ENCODE measurements around the gene TBC1D14.
"Not testable (repeated sequence)": the region's sequence is repeated elsewhere in the genome, so short reads cannot be mapped to it uniquely, and the experiment has no call there.

The TBC1D14 gene

DNA sequence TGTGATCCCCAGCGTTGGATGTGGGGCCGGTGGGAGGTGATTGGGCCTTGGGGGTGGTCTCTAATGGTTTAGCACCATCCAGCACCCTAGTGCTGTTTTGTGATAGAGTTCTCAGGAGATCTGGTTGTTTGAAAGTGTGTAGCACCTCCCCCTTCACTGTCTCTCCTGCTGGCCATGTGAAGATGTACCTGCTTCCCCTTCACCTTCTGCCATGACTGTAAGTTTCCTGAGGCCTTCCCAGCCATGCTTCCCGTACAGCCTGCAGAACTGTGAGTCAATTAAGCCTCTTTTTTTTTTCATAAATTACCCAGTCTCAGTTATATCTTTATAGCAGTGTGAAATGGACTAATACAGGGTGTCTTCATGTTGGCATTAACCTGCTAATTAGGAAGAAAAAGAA, 19.3 kb upstream of the TBC1D14 start:
- DNase-seq (ENCODE audit: low read depth in 3 of 3): no peak

GRCh38 chr4:6890971-6891370, 18.7 kb upstream of the TBC1D14 start:
- not testable (repeated sequence) for DNase-seq (ENCODE audit: low read depth in 3 of 3)

- DNase-seq (ENCODE audit: low read depth in 3 of 3): no peak
Observed at GRCh38 chr4:6891436-6892170, 18.0 kb upstream of the TBC1D14 start.

- no peak for DNase-seq (ENCODE audit: low read depth in 3 of 3)
Observed at GRCh38 chr4:6892190-6892908, 17.3 kb upstream of the TBC1D14 start.

GRCh38 chr4:6892909-6893202, 16.8 kb upstream of the TBC1D14 start:
- DNase-seq (ENCODE audit: low read depth in 3 of 3): no peak

- DNase-seq (ENCODE audit: low read depth in 3 of 3): no peak
Observed at GRCh38 chr4:6893449-6894085, 16.1 kb upstream of the TBC1D14 start.

DNA sequence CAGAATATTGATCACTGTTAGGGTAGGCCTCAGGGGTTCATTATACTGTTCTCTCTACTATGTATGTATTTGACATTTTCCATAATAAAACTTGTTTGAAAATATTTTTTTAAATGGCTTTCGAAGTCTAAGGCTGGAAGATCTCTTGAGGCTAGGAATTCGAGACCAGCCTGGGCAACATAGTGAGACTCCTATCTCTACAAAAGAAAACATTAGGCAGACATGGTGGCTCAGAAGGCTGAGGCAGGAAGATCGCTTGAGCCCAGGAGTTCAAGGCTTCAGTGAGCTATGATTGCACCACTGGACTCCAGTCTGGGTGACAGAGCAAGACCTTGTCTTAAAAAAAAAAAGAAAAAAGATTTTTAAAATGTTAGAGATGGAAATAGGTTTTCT, 15.5 kb upstream of the TBC1D14 start:
- no peak for DNase-seq (ENCODE audit: low read depth in 3 of 3)

- DNase-seq (ENCODE audit: low read depth in 3 of 3): no peak
Observed at GRCh38 chr4:6894528-6895498, 14.8 kb upstream of the TBC1D14 start.

- no peak for DNase-seq (ENCODE audit: low read depth in 3 of 3)
Observed at GRCh38 chr4:6896035-6896434, 13.6 kb upstream of the TBC1D14 start.

- no peak for DNase-seq (ENCODE audit: low read depth in 3 of 3)
Observed at GRCh38 chr4:6898763-6899162, 10.9 kb upstream of the TBC1D14 start.

GRCh38 chr4:6900181-6900812, 9.3 kb upstream of the TBC1D14 start:
- no peak for DNase-seq (ENCODE audit: low read depth in 3 of 3)

DNA sequence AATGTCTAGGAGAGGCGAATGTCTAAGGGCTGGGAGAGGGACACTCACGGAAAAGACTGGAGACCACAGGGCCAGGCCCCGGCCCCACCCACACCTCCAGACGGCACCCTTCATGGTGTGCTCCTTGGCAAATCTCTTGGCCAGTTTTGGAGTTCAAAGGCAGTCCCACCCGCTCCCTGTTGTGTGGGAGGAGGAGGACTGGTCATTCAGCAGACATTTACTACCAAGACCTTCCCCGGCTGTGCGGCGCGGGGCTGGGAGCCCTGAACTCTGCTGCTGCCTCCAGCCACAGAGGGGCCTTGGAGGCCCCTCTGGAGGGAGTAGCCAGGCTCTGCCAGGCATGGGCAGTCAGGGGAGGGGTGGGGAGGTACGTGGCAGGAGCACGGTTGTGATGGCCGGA, 8.7 kb upstream of the TBC1D14 start:
- DNase-seq (ENCODE audit: low read depth in 3 of 3): no peak

DNA sequence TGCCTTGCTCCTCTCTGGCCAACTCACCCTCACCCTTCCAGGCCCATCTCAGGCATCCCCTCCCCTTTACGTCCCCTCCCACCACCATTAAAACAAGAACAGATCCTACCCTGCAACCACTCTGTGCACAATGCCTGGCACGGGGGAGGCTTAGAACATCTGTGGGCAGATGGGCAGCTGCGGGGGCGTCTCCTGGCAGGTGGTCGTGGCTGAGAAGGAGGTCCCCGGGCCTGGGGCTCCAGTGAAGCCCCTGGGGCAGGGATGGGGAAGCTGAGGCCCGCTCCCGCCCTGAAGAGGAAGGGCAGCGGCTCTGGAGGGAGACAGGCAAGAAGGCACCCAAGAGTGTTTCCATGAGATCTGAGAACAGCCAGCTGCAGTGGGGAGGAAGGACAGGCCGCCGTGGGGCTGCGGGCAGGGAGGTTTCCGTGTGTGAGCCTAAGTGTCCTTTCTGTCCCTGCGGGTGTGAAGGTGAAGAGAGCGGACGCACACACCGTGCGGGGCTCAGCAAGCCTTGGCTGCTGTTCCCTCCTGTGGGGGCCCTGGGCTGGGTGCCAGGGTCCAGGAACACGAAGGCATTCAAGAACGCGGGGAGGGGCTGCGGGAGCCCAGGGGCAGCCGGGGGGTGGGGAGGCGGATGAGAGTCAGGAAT, 7.8 kb upstream of the TBC1D14 start:
- no peak for DNase-seq (ENCODE audit: low read depth in 3 of 3)

DNA sequence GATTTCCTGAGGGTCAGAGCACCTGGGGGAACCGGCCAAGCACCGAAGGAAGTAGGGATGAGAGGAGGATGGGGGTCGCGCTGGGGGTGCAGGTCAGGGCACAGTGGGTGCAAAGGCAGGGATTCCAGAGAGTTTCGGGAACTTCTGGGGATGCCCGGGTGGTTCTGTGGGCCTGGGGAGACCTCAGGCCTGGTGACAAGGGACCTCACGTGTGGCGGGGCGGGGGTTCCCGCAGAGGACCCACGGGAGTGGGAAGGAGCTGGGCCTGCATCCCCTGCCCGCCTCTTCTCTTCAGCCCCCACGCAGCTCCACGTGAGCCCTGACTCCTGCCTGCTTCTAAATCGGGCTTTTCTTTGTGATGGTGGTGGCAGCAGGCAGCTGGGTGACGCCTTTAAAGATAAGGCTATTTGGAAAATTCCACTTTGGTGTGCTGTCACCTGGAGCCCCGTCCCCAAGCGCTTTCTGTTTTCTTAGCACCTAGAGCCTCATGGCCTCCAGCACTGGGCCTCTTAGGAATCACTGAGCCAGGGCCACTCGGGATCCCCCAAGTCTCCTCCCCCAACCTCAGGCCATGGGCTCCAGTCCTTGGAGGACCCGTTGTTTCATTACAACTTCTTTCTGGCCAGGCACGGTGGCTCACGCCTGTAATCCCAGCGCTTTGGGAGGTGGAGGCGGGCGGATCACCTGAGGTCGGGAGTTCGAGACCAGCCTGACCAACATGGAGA, 7.1 kb upstream of the TBC1D14 start:
- DNase-seq (ENCODE audit: low read depth in 3 of 3): no peak

GRCh38 chr4:6905516-6906445, 3.8 kb upstream of the TBC1D14 start:
- DNase-seq (ENCODE audit: low read depth in 3 of 3): no peak

DNA sequence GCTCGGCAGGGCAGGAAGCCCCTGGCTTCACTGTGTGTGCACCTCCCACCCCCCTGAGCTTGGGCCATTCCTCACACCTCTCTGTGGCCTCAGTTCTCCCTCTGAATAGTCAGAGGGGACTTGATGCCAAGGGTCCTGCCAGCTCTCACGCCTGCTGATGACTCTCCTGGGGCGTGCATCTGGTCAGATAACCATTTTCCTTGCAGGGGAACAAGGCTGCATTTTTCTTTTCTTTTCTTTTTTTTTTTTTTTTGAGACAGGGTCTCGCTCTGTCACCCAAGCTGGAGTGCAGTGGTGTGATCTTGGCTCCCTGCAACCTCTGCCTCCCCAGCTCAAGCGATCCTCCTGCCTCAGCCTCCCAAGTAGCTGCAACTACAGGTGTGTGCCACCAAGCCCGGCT, 3.1 kb upstream of the TBC1D14 start:
- not testable (repeated sequence) for DNase-seq (ENCODE audit: low read depth in 3 of 3)

DNA sequence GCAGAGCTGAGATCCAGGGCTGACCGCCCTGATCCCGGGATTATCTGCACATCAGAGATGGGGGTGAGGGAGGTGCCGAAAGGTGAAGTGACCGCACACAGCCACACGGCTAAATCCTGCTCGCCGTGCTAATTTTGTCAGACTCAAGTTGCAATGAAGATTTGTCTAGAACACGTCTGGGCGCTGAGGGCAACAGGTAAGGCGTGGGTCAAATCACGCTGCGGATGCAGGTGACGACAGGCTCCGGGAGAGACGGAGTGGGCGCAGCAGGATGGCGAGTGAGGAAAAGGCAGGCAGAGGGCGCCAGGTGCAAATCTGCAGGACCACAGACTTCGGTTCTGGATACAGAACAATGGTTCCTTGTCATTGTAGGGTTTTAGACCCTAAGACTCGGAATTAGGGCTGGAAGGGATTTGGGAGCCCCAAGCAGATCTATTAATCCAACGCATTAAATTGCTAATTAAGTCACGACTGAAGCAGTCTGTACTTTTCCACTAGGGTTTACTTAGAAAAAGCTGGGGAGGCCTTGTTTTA, 1.9 kb upstream of the TBC1D14 start:
- DNase-seq (ENCODE audit: low read depth in 3 of 3): no peak

DNA sequence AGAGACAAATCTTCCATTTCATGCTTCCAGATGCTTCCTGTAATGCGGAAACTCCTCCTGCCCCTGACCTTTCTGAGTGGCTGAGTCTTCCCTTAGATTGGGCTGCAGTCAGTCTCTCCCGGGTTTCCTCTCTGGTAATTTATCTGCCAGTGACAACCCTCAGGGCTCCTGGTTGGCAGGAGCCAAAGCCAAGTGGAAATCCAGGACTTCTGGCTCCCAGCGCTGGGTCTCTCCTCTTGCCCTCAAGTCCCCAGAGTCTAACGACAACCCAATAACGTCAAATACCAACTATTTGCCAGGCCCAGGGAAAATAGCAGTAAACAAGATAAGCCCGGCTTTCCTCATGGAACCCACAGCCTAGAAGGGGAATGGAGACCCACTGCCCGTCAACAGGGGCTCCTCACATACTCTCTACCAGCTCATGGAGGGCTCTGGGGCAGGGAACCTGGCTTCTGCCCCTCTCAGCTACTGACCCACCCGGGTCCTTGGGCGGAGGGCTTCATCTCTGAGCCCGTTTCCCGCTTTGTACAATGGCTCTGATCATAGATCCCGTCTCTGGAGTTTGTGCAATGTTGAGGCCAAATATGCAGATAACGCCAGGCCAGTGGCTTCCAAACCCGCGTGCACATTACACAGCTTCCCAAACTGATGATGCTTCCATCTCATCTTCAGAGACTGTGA, 1.1 kb upstream of the TBC1D14 start:
- no peak for DNase-seq (ENCODE audit: low read depth in 3 of 3)

All from stimulated activated CD4-positive, alpha-beta T cell treated with anti-CD3 and anti-CD28 coated beads, TNF-alpha, amount 100 ng/mL, for 24 hours (primary cell).